ENCODE measurements around the gene CLEC3B.

The CLEC3B gene

GRCh38 chr3:45043728-45044299, 17.7 kb downstream of the CLEC3B start:
- no peak overlapping the region for H3K4me2 ChIP-seq (ENCODE audit: low read depth, low read length, poor library complexity, severe bottlenecking)
- TF ChIP-seq EZH2phosphoT487 (IDR thresholded peaks at IDR 0.05; ENCODE audit: borderline replicate concordance) (no peak), CTCF (conservative IDR thresholded peaks at IDR 0.05; ENCODE audit: low read length) (no peak)
- H2AFZ ChIP-seq (ENCODE audit: low read length) = no peak overlapping the region

GRCh38 chr3:45048244-45048643, 22.1 kb downstream of the CLEC3B start:
- no peaks in the 10 kb centered on the region for H3K9me2 ChIP-seq (replicated peaks; ENCODE audit: low read depth, low read length)
- no peaks in the 10 kb centered on the region for H3F3A ChIP-seq (ENCODE audit: low read depth)
- no peaks in the 10 kb centered on the region for H3K27me3 ChIP-seq (ENCODE audit: insufficient read depth, low read length, poor library complexity, severe bottlenecking)
- H3K4me3 ChIP-seq (ENCODE audit: low read length, poor library complexity, severe bottlenecking) = no peak overlapping the region
- no peaks in the 10 kb centered on the region for H3K79me2 ChIP-seq (ENCODE audit: insufficient read depth, low read length)
- no peak overlapping the region for H3K9ac ChIP-seq (ENCODE audit: low read depth, low read length, poor library complexity, severe bottlenecking)
- no peak overlapping the region for H3K4me2 ChIP-seq (ENCODE audit: low read depth, low read length, poor library complexity, severe bottlenecking)
- H3K4me1 ChIP-seq (ENCODE audit: insufficient read depth, low read length, poor library complexity, severe bottlenecking) = no peaks in the 10 kb centered on the region
- no peaks in the 10 kb centered on the region for H3K36me3 ChIP-seq (ENCODE audit: insufficient read depth, low read length)
- no peaks in the 10 kb centered on the region for H3K9me3 ChIP-seq (ENCODE audit: insufficient read depth, low read depth, low read length)
- H2AFZ ChIP-seq (ENCODE audit: low read length) = no peak overlapping the region
- TF ChIP-seq EZH2phosphoT487 (IDR thresholded peaks at IDR 0.05; ENCODE audit: borderline replicate concordance) (no peak), CTCF (conservative IDR thresholded peaks at IDR 0.05; ENCODE audit: low read length) (no peak)
- no peaks in the 10 kb centered on the region for H4K20me1 ChIP-seq (ENCODE audit: insufficient read depth, low read length, poor library complexity, severe bottlenecking)

More at GRCh38 chr3:45043728-45044299, 17.7 kb downstream of the CLEC3B start:
- Histone ChIP-seq H3K4me3 (ENCODE audit: low read length, poor library complexity, severe bottlenecking) (no peak overlapping the region), H4K20me1 (ENCODE audit: insufficient read depth, low read length, poor library complexity, severe bottlenecking) (no peaks in the 10 kb centered on the region), H3K9ac (ENCODE audit: low read depth, low read length, poor library complexity, severe bottlenecking) (no peak overlapping the region), H3K9me2 (replicated peaks; ENCODE audit: low read depth, low read length) (no peaks in the 10 kb centered on the region), H3K36me3 (ENCODE audit: insufficient read depth, low read length) (no peaks in the 10 kb centered on the region), H3K27me3 (ENCODE audit: insufficient read depth, low read length, poor library complexity, severe bottlenecking) (no peaks in the 10 kb centered on the region), H3F3A (ENCODE audit: low read depth) (no peaks in the 10 kb centered on the region), H3K79me2 (ENCODE audit: insufficient read depth, low read length) (no peaks in the 10 kb centered on the region), H3K4me1 (ENCODE audit: insufficient read depth, low read length, poor library complexity, severe bottlenecking) (peaks cover 8% of the 10 kb centered on the region), H3K9me3 (ENCODE audit: insufficient read depth, low read depth, low read length) (no peaks in the 10 kb centered on the region)

- Histone ChIP-seq H3K79me2 (ENCODE audit: insufficient read depth, low read length) (no peaks in the 10 kb centered on the region), H3K9ac (ENCODE audit: low read depth, low read length, poor library complexity, severe bottlenecking) (no peak overlapping the region), H3K36me3 (ENCODE audit: insufficient read depth, low read length) (no peaks in the 10 kb centered on the region), H3K4me3 (ENCODE audit: low read length, poor library complexity, severe bottlenecking) (no peak overlapping the region), H3K9me3 (ENCODE audit: insufficient read depth, low read depth, low read length) (no peaks in the 10 kb centered on the region), H3K9me2 (replicated peaks; ENCODE audit: low read depth, low read length) (no peaks in the 10 kb centered on the region), H3K4me1 (ENCODE audit: insufficient read depth, low read length, poor library complexity, severe bottlenecking) (no peaks in the 10 kb centered on the region), H4K20me1 (ENCODE audit: insufficient read depth, low read length, poor library complexity, severe bottlenecking) (no peaks in the 10 kb centered on the region), H3K4me2 (ENCODE audit: low read depth, low read length, poor library complexity, severe bottlenecking) (no peak overlapping the region), H3F3A (ENCODE audit: low read depth) (no peaks in the 10 kb centered on the region), H2AFZ (ENCODE audit: low read length) (no peak overlapping the region), H3K27me3 (ENCODE audit: insufficient read depth, low read length, poor library complexity, severe bottlenecking) (no peaks in the 10 kb centered on the region)
- TF ChIP-seq EZH2phosphoT487 (IDR thresholded peaks at IDR 0.05; ENCODE audit: borderline replicate concordance) (no peak), CTCF (conservative IDR thresholded peaks at IDR 0.05; ENCODE audit: low read length) (no peak)
These were observed 23.7 kb downstream of the CLEC3B start for GRCh38 chr3:45049807-45050206.

Measured in Loucy (cell line).